H1 (cell line): ENCODE data around the gene HOXA6. TPM values are rescaled to one million over a fixed set of nuclear protein-coding genes. Genes with fewer than 3 reads are reported as not detected.

Experiments
- CTCF ChIA-PET: fragments of 300-600 bp; sonication (Branson Sonifier 250); formaldehyde crosslinking; loops from one replicate; lab custom pipeline; 2021; ENCODE audit not compliant: partially characterized antibody; lab: Charles Lee
- POLR2A ChIA-PET: fragments of 300-600 bp; sonication (Branson Sonifier 250); formaldehyde crosslinking; loops from one replicate; lab custom pipeline; 2021; ENCODE audit warnings: inconsistent platforms; ENCODE audit not compliant: partially characterized antibody; lab: Charles Lee
- DNase-seq, 2 experiments: peaks; one replicate each; pipeline versions ENCODE4 v3.0.0 to v3.0.0-alpha.2; 2010 to 2022; ENCODE audit warnings: low spot score in 2 of 2, low read depth in 1 of 2, mixed read lengths in 1 of 2
- FAIRE-seq: peaks from 2 replicates; lab custom pipeline; 2011; peaks lifted over from hg19 to GRCh38; lab: Jason Lieb, UNC
- H2AFZ ChIP-seq: 2 replicates; pipeline ENCODE4 v1.8.1; 2012; ENCODE audit warnings: low read length, inconsistent platforms
- H2AK5ac ChIP-seq: 2 replicates; pipeline ENCODE4 v1.6.1; 2013; ENCODE audit warnings: low read depth, low read length
- H2BK120ac ChIP-seq: replicated peaks from 2 replicates; pipeline ENCODE3; 2013; ENCODE audit warnings: low read depth, low read length, inconsistent platforms
- H2BK12ac ChIP-seq: 2 replicates; pipeline ENCODE4 v1.6.1; 2013; ENCODE audit warnings: low read depth, low read length
- H2BK15ac ChIP-seq: 2 replicates; pipeline ENCODE4 v1.6.1; 2013; ENCODE audit warnings: low read length
- H2BK20ac ChIP-seq: 2 replicates; pipeline ENCODE4 v1.6.1; 2013; ENCODE audit warnings: low read length
- H2BK5ac ChIP-seq: 2 replicates; pipeline ENCODE4 v1.6.1; 2013; ENCODE audit warnings: low read depth, low read length
- H3K14ac ChIP-seq: 2 replicates; pipeline ENCODE4 v1.6.1; 2013; ENCODE audit warnings: inconsistent platforms; ENCODE audit not compliant: insufficient read length
- H3K18ac ChIP-seq: 2 replicates; pipeline ENCODE4 v1.6.1; 2013; ENCODE audit warnings: low read length; ENCODE audit errors: extremely low read depth
- H3K23ac ChIP-seq: 2 replicates; pipeline ENCODE4 v1.6.1; 2013; ENCODE audit warnings: inconsistent platforms; ENCODE audit not compliant: insufficient read length
- H3K23me2 ChIP-seq: 2 replicates; pipeline ENCODE4 v1.6.1; 2013; ENCODE audit warnings: low read depth, low read length
- H3K27ac ChIP-seq: 2 replicates; pipeline ENCODE4 v1.6.1; 2011; ENCODE audit warnings: low read depth, low read length, inconsistent platforms
- H3K27me3 ChIP-seq, 4 experiments: replicated peaks in 1 of 4; 1 replicate in 1 of 4; 2 replicates in 3 of 4; pipeline versions ENCODE4 v1.6.1 to v1.8.1; 2011 to 2013; ENCODE audit warnings: low read length in 3 of 4, mild to moderate bottlenecking in 3 of 4, inconsistent platforms in 2 of 4, mixed read lengths in 2 of 4, moderate library complexity in 1 of 4; ENCODE audit not compliant: control insufficient read depth in 3 of 4, insufficient read depth in 3 of 4; ENCODE audit errors: extremely low read depth in 1 of 4
- H3K36me3 ChIP-seq, 4 experiments: 2 replicates each; pipeline versions ENCODE4 v1.6.1 to v1.8.1; 2011 to 2013; ENCODE audit warnings: mild to moderate bottlenecking in 4 of 4, low read length in 3 of 4, moderate library complexity in 2 of 4, control low read depth in 1 of 4, inconsistent platforms in 1 of 4; ENCODE audit not compliant: insufficient read depth in 4 of 4, control insufficient read depth in 2 of 4
- H3K4ac ChIP-seq: replicated peaks from 2 replicates; pipeline ENCODE3; 2013; ENCODE audit warnings: low read length, low read depth, mixed read lengths, inconsistent platforms; ENCODE audit not compliant: insufficient read length
- H3K4me1 ChIP-seq, 4 experiments: replicated peaks in 1 of 4; 1 replicate in 1 of 4; 2 replicates in 3 of 4; pipeline versions ENCODE4 v1.6.1 to v1.8.1; 2011 to 2013; ENCODE audit warnings: low read length in 3 of 4, inconsistent platforms in 2 of 4, mixed read lengths in 1 of 4; ENCODE audit not compliant: insufficient read depth in 4 of 4, control insufficient read depth in 3 of 4
- H3K4me2 ChIP-seq, 2 experiments: 2 replicates each; pipeline versions ENCODE4 v1.6.1 to v1.8.1; 2011 to 2013; ENCODE audit warnings: low read depth in 2 of 2, low read length in 2 of 2, control low read depth in 1 of 2, inconsistent platforms in 1 of 2, mild to moderate bottlenecking in 1 of 2; ENCODE audit not compliant: insufficient read depth in 1 of 2
- H3K4me3 ChIP-seq, 4 experiments: fragments of 200-600, 300-600 bp in 1 of 4; sonication (generic), shearing (Covaris generic), sonication (Bioruptor Twin) in 1 of 4; 2 replicates each; pipeline versions ENCODE4 v1.5.1 to v1.8.1; 2011 to 2016; ENCODE audit warnings: low read length in 4 of 4, low read depth in 3 of 4, control low read depth in 2 of 4, inconsistent platforms in 2 of 4, mild to moderate bottlenecking in 2 of 4, mixed read lengths in 1 of 4, moderate library complexity in 1 of 4; ENCODE audit not compliant: insufficient read depth in 2 of 4; ENCODE audit errors: extremely low read depth in 1 of 4
- H3K56ac ChIP-seq: replicated peaks from 2 replicates; pipeline ENCODE3; 2013; ENCODE audit warnings: low read depth, mild to moderate bottlenecking, mixed read lengths, low read length, inconsistent platforms; ENCODE audit not compliant: insufficient read length
- H3K79me1 ChIP-seq: 2 replicates; pipeline ENCODE4 v1.6.1; 2013; ENCODE audit warnings: low read depth, low read length, control low read depth
- H3K79me2 ChIP-seq, 2 experiments: 2 replicates each; pipeline versions ENCODE4 v1.6.1 to v1.8.1; 2012 to 2013; ENCODE audit warnings: low read length in 2 of 2, mild to moderate bottlenecking in 2 of 2, inconsistent platforms in 1 of 2; ENCODE audit not compliant: insufficient read depth in 2 of 2, control insufficient read depth in 1 of 2
- H3K9ac ChIP-seq, 4 experiments: replicated peaks in 1 of 4; 1 replicate in 1 of 4; 2 replicates in 3 of 4; pipeline versions ENCODE4 v1.6.1 to v1.8.1; 2011 to 2013; ENCODE audit warnings: low read depth in 3 of 4, low read length in 3 of 4, control low read depth in 2 of 4, mild to moderate bottlenecking in 2 of 4, moderate library complexity in 2 of 4, inconsistent platforms in 1 of 4; ENCODE audit errors: extremely low read depth in 1 of 4
- H3K9me3 ChIP-seq, 2 experiments: 2 replicates each; pipeline versions ENCODE4 v1.6.1 to v1.8.1; 2012 to 2013; ENCODE audit warnings: mild to moderate bottlenecking in 2 of 2, moderate library complexity in 2 of 2, control low read depth in 1 of 2, inconsistent platforms in 1 of 2, low read depth in 1 of 2, low read length in 1 of 2, mixed read lengths in 1 of 2; ENCODE audit not compliant: insufficient read depth in 2 of 2
- H4K20me1 ChIP-seq, 2 experiments: replicated peaks in 1 of 2; 2 replicates each; pipeline versions ENCODE3 to v1.8.1; 2011 to 2013; ENCODE audit warnings: inconsistent platforms in 2 of 2, low read length in 2 of 2, mild to moderate bottlenecking in 1 of 2; ENCODE audit not compliant: insufficient read depth in 2 of 2, control insufficient read depth in 1 of 2
- H4K5ac ChIP-seq: 2 replicates; pipeline ENCODE4 v1.6.1; 2013; ENCODE audit warnings: low read length, low read depth, mixed read lengths, inconsistent platforms; ENCODE audit not compliant: insufficient read length
- H4K8ac ChIP-seq: 2 replicates; pipeline ENCODE4 v1.8.0; 2013; ENCODE audit warnings: mild to moderate bottlenecking, moderate library complexity, low read length, inconsistent platforms; ENCODE audit not compliant: insufficient read depth; ENCODE audit errors: extremely low read depth
- H4K91ac ChIP-seq: replicated peaks from 2 replicates; pipeline ENCODE3; 2013; ENCODE audit warnings: low read length, mixed read lengths, inconsistent platforms; ENCODE audit not compliant: insufficient read length
- GABPA ChIP-seq: IDR thresholded peaks from 2 replicates; pipeline ENCODE4 v1.6.1; 2011; ENCODE audit warnings: mild to moderate bottlenecking, low read length, moderate library complexity, borderline replicate concordance; ENCODE audit not compliant: insufficient read depth
- NRF1 ChIP-seq: IDR thresholded peaks from 2 replicates; pipeline ENCODE4 v1.6.1; 2011; ENCODE audit warnings: mild to moderate bottlenecking, low read depth, low read length, improper control_type of control experiment
- PHF8 ChIP-seq: fragments of 200-600 bp; sonication (generic); conservative IDR thresholded peaks from 2 replicates; pipeline ENCODE4 v1.7.1; 2012; ENCODE audit warnings: low read depth, mild to moderate bottlenecking, inconsistent platforms, low read length, moderate library complexity
- RBBP5 ChIP-seq: IDR thresholded peaks from 2 replicates; pipeline ENCODE4 v1.7.1; 2012; ENCODE audit warnings: low read depth, mild to moderate bottlenecking, inconsistent platforms, low read length, moderate library complexity, borderline replicate concordance
- SRF ChIP-seq: IDR thresholded peaks from 2 replicates; pipeline ENCODE4 v1.6.1; 2011; ENCODE audit warnings: mild to moderate bottlenecking, low read depth, low read length, moderate library complexity
- WGBS, 2 experiments: shearing (Covaris generic) in 1 of 2; methylation state at CpG; one replicate each; pipeline versions ENCODE4 v1.1.6 to v1.1.7; 2013 to 2015; ENCODE audit warnings: low lambda C conversion rate in 2 of 2, mixed read lengths in 2 of 2, inconsistent platforms in 1 of 2, low coverage in 1 of 2, missing lambda C conversion rate in 1 of 2; ENCODE audit not compliant: insufficient replicate concordance in 2 of 2, insufficient coverage in 1 of 2, insufficient read length in 1 of 2; ENCODE audit errors: extremely low coverage in 1 of 2, missing lambda C conversion rate in 1 of 2; 5-methylcytosine and 5-hydroxymethylcytosine counted together
- polyA plus RNA-seq, 7 experiments: library from polyadenylated mRNA; depleted of rRNA in 3 of 7; stranded (reverse) in 5 of 7; unstranded in 2 of 7; fragments of >200 nt in 5 of 7; fragments of 200-250 nt in 2 of 7; gene quantifications; 1 replicate in 5 of 7; 2 replicates in 1 of 7; 4 replicates in 1 of 7; pipeline versions ENCODE4 v1.2.1 to v1.2.3, GENCODE V29; 2011 to 2013; ENCODE audit warnings: missing spikeins in 2 of 7, mixed read lengths in 2 of 7
- total RNA-seq: library from RNA; stranded (reverse); fragmentation: NEBNext Ultra II Directional; extraction: Animal tissue kit (Norgen Biotek cat#: 25700); gene quantifications from 2 replicates; pipeline ENCODE4 v1.2.1, GENCODE V29; 2021
- TF ChIP-seq, protein P1 (sequence below): IDR thresholded peaks from 2 replicates; pipeline ENCODE4 v1.6.1; 2011; ENCODE audit warnings: low read depth, mild to moderate bottlenecking, low read length; ENCODE audit not compliant: insufficient read depth

Gene HOXA6
- total and polyA plus RNA-seq, 2 of the 8 experiments (the other 6 are each of a cell fraction or from before 2014, with no cell fraction given), result not detected

DNA sequence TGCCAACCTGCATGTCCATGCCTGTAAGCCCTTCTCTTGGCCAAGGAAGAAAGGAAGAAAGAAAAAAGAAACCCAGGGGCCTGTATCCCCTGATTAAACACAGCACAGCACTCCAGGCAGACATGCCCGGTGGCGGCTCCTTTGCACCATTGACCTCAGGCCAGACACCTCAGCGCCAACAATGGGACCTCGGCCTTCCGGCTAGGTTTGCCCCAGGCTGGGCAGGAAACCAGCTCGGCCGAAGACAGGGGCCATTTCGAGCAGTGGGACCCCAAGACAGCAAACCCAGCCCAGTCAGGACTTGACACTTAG lies 23.7 kb upstream of the HOXA6 start:
- Histone ChIP-seq H3K23ac (no peak overlapping the region), H3K36me3 (peaks cover 0 to 19% (median 0%) of the 10 kb centered on the region in 4 experiments; a peak in 1 of 8 replicates), H3K79me2 (no peaks in the 10 kb centered on the region), H3K27ac (no peak overlapping the region), H2AK5ac (no peak overlapping the region), H2BK15ac (no peak overlapping the region), H3K4ac (no peak overlapping the region), H4K8ac (no peak overlapping the region), H4K91ac (no peak overlapping the region), H3K23me2 (no peaks in the 10 kb centered on the region; the same call in 1 of the 2 replicates), H3K27me3 (peaks cover 95 to 100% (median 100%) of the 10 kb centered on the region in 4 experiments), H3K4me2 (no peak overlapping the region), H3K4me3 (no peak overlapping the region), H4K5ac (no peak overlapping the region), H3K9me3 (no peaks in the 10 kb centered on the region; a peak in 1 of 4 replicates), H3K18ac (no peak overlapping the region), H2BK5ac (no peak overlapping the region), H3K79me1 (no peaks in the 10 kb centered on the region), H3K56ac (no peak overlapping the region), H3K4me1 (peaks cover 4 to 11% (median 5%) of the 10 kb centered on the region in 4 experiments; a peak in 5 of 7 replicates), H3K14ac (no peak overlapping the region), H2BK120ac (no peak overlapping the region), H2BK20ac (no peak overlapping the region), H3K9ac (no peak overlapping the region), H4K20me1 (peaks cover 37 to 56% of the 10 kb centered on the region in 2 experiments), H2AFZ (no peak overlapping the region), H2BK12ac (no peak overlapping the region)
- WGBS, 2 experiments, result 8% methylated on average over 8 of the region's 8 CpGs; no CpG with 5 or more reads in 1 of the 2 experiments
- no peak for FAIRE-seq
- CTCF ChIA-PET, result interaction anchor here (1.3 to 5.4 kb wide), 4 partner anchors 10 to 27 kb away, joined by 3 to 20 read pairs (median 8); partner anchors contain the start of gene HOXA5
- POLR2A ChIA-PET, result no interaction called here
- TF ChIP-seq, protein P1, sequence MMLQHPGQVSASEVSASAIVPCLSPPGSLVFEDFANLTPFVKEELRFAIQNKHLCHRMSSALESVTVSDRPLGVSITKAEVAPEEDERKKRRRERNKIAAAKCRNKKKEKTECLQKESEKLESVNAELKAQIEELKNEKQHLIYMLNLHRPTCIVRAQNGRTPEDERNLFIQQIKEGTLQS, result no peak
- TF ChIP-seq PHF8, result no peak
- TF ChIP-seq NRF1, result no peak
- TF ChIP-seq RBBP5, result no peak
- no peak for TF ChIP-seq SRF
- no peak for TF ChIP-seq GABPA
- peak in 1 of 2 experiments; percentile 48 for DNase-seq
